Nephron progenitor cell (in vitro differentiated cells): ENCODE measurements around the gene GPATCH2.

Source experiments
- DNase-seq: peaks from one replicate; pipeline ENCODE4 v3.0.0; 2021
- H3K27ac Mint-ChIP-seq: 2 replicates; pipeline ENCODE4 v1.8.0; 2021; ENCODE audit warnings: mild to moderate bottlenecking, moderate library complexity, mixed read lengths
- H3K27me3 Mint-ChIP-seq: 2 replicates; pipeline ENCODE4 v1.8.0; 2021; ENCODE audit warnings: mild to moderate bottlenecking, low read depth, mixed read lengths; ENCODE audit not compliant: poor library complexity
- H3K36me3 Mint-ChIP-seq: 2 replicates; pipeline ENCODE4 v1.8.0; 2021; ENCODE audit warnings: low read depth, mixed read lengths
- H3K4me1 Mint-ChIP-seq: 2 replicates; pipeline ENCODE4 v1.8.0; 2021; ENCODE audit warnings: mixed read lengths
- H3K4me3 Mint-ChIP-seq: 2 replicates; pipeline ENCODE4 v1.8.0; 2021; ENCODE audit warnings: mild to moderate bottlenecking, moderate library complexity, mixed read lengths
- H3K9me3 Mint-ChIP-seq: 2 replicates; pipeline ENCODE4 v1.8.0; 2021; ENCODE audit warnings: mild to moderate bottlenecking, moderate library complexity, mixed read lengths
- CTCF ChIP-seq: fragments of 200-600 bp; sonication (generic); IDR thresholded peaks from 2 replicates; pipeline ENCODE4 v1.5.0; 2021; ENCODE audit warnings: antibody characterized with exemption

GPATCH2 gene

GRCh38 chr1:217660353-217661062, 29.6 kb upstream of the GPATCH2 start:
- DNase-seq, result no peak
- Mint-ChIP-seq H3K36me3 (no peaks in the 10 kb centered on the region), H3K4me3 (no peak overlapping the region), H3K4me1 (no peaks in the 10 kb centered on the region), H3K9me3 (no peaks in the 10 kb centered on the region), H3K27ac (no peak overlapping the region), H3K27me3 (no peaks in the 10 kb centered on the region)
- peak; percentile 30 for TF ChIP-seq CTCF

- no peak for TF ChIP-seq CTCF
- Mint-ChIP-seq H3K4me3 (no peak overlapping the region), H3K27ac (no peak overlapping the region), H3K27me3 (no peaks in the 10 kb centered on the region), H3K4me1 (no peaks in the 10 kb centered on the region), H3K36me3 (no peaks in the 10 kb centered on the region), H3K9me3 (no peaks in the 10 kb centered on the region)
- DNase-seq, result no peak
These were observed 19.8 kb upstream of the GPATCH2 start for GRCh38 chr1:217650674-217651073.

- Mint-ChIP-seq H3K27ac (no peak overlapping the region), H3K4me3 (no peak overlapping the region), H3K9me3 (no peaks in the 10 kb centered on the region), H3K27me3 (peaks cover 5% of the 10 kb centered on the region), H3K36me3 (no peaks in the 10 kb centered on the region), H3K4me1 (no peaks in the 10 kb centered on the region)
- no peak for TF ChIP-seq CTCF
- DNase-seq, result no peak
These were observed 16.9 kb upstream of the GPATCH2 start for GRCh38 chr1:217647791-217648190.

GRCh38 chr1:217642455-217642854, 11.6 kb upstream of the GPATCH2 start:
- DNase-seq, result no peak
- Mint-ChIP-seq H3K27me3 (peaks cover 10% of the 10 kb centered on the region), H3K4me3 (no peak overlapping the region), H3K36me3 (no peaks in the 10 kb centered on the region), H3K4me1 (no peaks in the 10 kb centered on the region), H3K9me3 (no peaks in the 10 kb centered on the region), H3K27ac (no peak overlapping the region)
- no peak for TF ChIP-seq CTCF

- Mint-ChIP-seq H3K27ac (no peak overlapping the region), H3K27me3 (no peaks in the 10 kb centered on the region)
- DNase-seq, result no peak
These were observed 3.5 kb downstream of the GPATCH2 start for GRCh38 chr1:217627431-217627830.

More at GRCh38 chr1:217627431-217627830, 3.5 kb downstream of the GPATCH2 start:
- TF ChIP-seq CTCF, result no peak
- no peak overlapping the region for H3K4me3 Mint-ChIP-seq
- H3K4me1 Mint-ChIP-seq, result peaks cover 36% of the 10 kb centered on the region
- H3K36me3 Mint-ChIP-seq, result peaks cover 23% of the 10 kb centered on the region
- H3K9me3 Mint-ChIP-seq, result no peaks in the 10 kb centered on the region
